Forelimb muscle (tissue), 1 donor: ENCODE measurements around the gene ZNF287. TPM values are rescaled to one million over a fixed set of nuclear protein-coding genes. Genes with fewer than 3 reads are reported as not detected.

Experiments used
- DNase-seq: peaks from one replicate; pipeline ENCODE4 v3.0.0-alpha.2; 2013; ENCODE audit warnings: low read depth
- polyA plus RNA-seq: library from polyadenylated mRNA; unstranded; fragments of 120-200 nt; gene quantifications from one replicate; pipeline ENCODE4 v1.2.1, GENCODE V29; 2013; ENCODE audit not compliant: insufficient read length

Gene ZNF287
- polyA plus RNA-seq, 1 donor: 5.9 TPM

DNA sequence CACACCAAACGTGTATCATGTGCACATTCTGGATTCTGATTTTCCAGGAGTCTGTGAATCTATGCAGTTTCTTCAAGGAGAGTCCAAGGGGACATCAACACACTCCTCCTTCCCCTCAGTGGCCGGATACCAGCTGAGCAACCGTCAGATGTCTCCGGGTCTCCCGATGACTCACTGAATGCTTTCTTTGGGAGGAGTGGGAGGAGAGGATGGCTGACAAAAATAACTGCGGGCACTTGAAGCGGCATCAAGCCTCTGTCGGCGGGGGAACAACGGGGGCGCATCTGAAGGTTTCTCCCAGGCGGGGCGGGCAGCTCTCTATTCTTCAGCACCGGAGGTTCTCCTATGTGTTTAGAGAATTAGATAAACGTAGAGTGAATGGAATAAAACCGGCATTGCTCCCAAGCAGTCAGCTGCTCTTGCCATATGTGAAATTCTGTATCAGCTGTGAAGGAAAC, 52.4 kb downstream of the ZNF287 start:
- no peak for DNase-seq

DNA sequence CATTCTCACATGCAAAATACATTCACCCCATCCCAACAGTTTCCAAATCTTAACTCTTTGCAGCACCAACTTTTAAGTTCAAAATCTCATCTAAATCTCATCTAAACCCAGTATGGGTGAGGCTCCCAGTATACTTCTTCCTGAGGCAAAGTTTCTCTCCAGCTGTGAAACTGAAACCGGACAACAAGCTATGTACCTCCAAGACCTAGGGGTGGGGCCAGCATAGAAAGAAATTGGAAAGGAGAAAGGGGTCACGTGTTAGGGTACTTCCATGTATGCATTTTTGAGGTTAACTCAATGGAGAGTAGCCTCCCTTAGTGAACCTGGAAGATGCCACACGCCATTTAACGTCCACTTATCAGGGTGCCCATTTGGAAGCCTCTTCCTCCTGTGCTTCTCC, 53.1 kb downstream of the ZNF287 start:
- no peak for DNase-seq

DNA sequence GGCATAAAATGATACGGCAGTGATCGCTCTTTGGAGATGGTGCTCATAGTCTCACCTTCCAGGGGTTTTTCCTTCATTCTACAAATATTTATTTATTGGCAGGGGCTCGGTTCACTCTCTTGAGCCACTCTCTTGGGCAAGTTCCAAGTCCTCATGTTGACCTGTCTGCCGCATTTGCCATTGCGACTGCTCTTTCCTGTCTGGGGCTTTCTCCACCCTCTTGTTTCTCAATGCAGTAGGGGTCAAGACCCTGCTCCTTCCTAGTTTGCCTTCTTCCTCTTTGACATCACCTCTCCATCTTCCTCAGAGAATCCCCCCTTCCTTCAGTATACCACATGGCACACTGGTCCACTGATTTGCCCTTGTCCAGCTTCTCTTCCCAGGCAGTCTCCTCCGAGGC, 55.1 kb downstream of the ZNF287 start:
- DNase-seq: no peak

DNA sequence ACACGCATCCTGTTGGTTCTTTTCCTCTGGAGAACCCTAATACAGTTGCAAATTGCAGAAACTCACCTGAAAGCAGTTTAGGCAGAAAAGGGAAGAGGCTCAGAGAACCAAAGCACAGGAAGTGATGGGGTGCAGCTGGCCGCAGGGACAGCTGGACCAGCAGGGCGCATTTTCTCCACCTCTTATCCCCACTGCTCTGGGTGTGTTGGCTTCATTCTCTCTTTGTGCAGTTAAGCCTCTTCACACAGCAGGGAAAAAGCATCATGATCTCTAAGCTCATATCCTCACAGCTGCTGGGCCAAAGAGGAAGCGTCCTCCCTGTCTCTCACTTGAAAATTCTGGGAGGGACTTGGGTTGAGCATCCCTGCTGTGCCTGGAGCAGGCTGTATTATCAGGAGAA, 57.0 kb downstream of the ZNF287 start:
- DNase-seq: no peak

DNA sequence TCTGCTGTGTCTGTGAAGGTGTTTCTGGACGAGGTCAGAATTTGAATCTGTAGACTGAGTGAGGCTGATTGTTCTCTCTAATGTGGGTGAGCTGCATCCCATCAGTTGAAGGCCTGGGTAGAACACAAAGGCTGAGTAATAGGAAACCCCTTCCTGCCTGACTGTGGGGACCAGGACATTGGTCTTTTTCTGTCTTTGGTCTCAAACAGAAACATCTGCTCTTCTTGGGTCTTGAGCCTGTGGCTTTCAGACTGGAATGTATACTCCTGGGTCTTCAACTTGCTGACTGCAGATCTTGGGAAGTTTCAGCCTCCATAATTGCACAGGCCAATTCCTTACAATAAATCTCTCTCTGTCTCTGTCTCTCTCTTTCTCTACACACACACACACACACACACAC, 57.4 kb downstream of the ZNF287 start:
- no peak for DNase-seq

DNA sequence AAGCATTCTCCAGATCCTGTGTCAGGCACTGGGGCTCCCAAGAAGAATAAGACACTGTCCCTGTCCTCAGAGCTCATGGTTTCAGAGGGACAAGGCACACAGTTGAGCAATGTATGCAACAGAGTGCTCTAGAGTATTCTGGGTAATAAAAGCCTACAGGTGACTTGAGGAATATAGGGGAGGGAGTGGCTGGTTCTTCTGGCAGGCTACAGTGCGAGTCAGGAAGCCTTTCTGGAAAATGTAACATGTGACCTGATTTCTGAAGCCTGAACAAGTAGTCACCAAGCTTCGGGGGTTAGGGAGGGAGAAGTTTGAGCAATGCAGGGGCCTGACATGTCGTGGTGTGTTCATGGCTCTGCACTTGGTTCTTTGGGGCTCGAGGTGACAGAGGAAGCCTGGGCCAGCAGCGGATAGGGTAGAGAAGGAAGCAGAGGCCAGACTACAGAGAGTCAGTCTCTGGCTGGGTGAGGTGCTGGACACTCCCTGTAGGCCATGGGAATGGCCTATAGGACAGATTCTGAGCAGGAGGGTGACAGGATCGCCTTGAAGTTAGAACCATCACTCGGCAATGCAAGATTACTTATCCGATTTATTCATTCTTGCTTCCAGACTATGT, 61.0 kb downstream of the ZNF287 start:
- no peak for DNase-seq

DNA sequence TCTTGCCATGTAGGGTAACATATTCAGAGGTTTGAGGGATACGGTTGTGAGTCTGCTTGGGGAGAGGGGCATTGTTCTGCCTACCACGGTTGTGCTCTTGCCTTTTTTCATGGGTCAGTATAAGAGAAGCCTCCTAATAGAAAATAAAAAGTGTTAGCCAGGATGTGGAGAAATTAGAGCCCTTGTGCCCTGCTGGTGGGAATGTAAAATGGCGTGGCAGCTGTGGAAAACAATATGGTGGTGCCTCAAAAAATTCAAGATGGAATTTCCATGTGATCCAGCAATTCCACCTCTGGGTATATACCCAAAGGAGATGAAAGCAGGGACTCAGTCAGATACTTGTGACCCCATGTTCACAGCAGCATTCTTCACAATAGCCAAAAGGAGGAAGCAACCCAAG, 62.8 kb downstream of the ZNF287 start:
- no peak for DNase-seq

DNA sequence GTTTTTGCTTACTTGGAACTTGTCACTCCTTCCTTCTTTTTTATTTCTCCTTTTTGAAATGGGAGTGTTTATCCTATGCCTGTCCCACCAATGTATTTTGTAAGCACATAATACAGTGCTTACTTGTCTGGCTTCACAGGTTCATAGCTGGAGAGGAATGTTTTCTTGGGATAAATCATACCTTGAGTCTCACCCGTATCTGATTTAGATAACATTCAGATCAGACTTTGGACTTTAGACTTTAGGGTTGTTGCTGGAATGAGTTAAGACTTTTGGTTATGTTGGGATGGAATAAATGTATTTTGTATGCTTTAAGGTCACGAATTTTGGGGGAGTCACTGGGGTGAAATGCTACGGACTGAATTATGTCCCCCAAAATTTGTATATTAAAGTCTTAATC, 64.0 kb downstream of the ZNF287 start:
- DNase-seq: no peak

Other genes with a start within 250 kb of the ZNF287 start
- 40.4 TPM for gene CENPV, start 215.7 kb downstream of the ZNF287 start, polyA plus RNA-seq
- 1,502 TPM for gene UBB, start 188.1 kb downstream of the ZNF287 start, polyA plus RNA-seq
- 4.5 TPM for gene TRPV2, start 153.6 kb downstream of the ZNF287 start, polyA plus RNA-seq
- 6.3 TPM for gene LRRC75A, start 77.0 kb downstream of the ZNF287 start, polyA plus RNA-seq
- 5.4 TPM for gene ZNF624, start 84.6 kb upstream of the ZNF287 start, polyA plus RNA-seq
- gene CCDC144A, start 121.0 kb upstream of the ZNF287 start, polyA plus RNA-seq: 2.0 TPM